Type B pancreatic cell (in vitro differentiated cells): ENCODE results near the gene NMNAT2. TPM values are rescaled to one million over a fixed set of nuclear protein-coding genes. Genes with fewer than 3 reads are reported as not detected.

ENCODE experiments used
- DNase-seq: peaks from one replicate; pipeline ENCODE4 v3.0.0; 2021; ENCODE audit warnings: mixed read lengths; ENCODE audit not compliant: unreplicated experiment; ENCODE audit errors: extremely low spot score
- H3K27ac Mint-ChIP-seq: 2 replicates; pipeline ENCODE4 v1.8.0; 2021; ENCODE audit warnings: mild to moderate bottlenecking, mixed read lengths
- H3K27me3 Mint-ChIP-seq: 2 replicates; pipeline ENCODE4 v1.8.0; 2021; ENCODE audit warnings: mixed read lengths
- H3K36me3 Mint-ChIP-seq: 2 replicates; pipeline ENCODE4 v1.8.0; 2021; ENCODE audit warnings: mixed read lengths
- H3K4me1 Mint-ChIP-seq: one replicate; pipeline ENCODE4 v1.8.0; 2021; ENCODE audit warnings: mixed read lengths; ENCODE audit not compliant: unreplicated experiment
- H3K4me3 Mint-ChIP-seq: 2 replicates; pipeline ENCODE4 v1.8.0; 2021; ENCODE audit warnings: mild to moderate bottlenecking, mixed read lengths
- H3K9me3 Mint-ChIP-seq: 2 replicates; pipeline ENCODE4 v1.8.0; 2021; ENCODE audit warnings: mixed read lengths
- total RNA-seq: library from RNA; stranded (reverse); gene quantifications from 2 replicates; pipeline ENCODE4 v1.2.1, GENCODE V29; 2021; ENCODE audit warnings: low replicate concordance
- TF ChIP-seq, protein P1 (sequence below): fragments of 200-600 bp; sonication (generic); conservative IDR thresholded peaks from 2 replicates; pipeline ENCODE4 v1.5.0; 2021; ENCODE audit warnings: antibody characterized with exemption, mild to moderate bottlenecking

NMNAT2 gene
- total RNA-seq, 1 donor from 2014 or later, result 3.7 TPM

DNA sequence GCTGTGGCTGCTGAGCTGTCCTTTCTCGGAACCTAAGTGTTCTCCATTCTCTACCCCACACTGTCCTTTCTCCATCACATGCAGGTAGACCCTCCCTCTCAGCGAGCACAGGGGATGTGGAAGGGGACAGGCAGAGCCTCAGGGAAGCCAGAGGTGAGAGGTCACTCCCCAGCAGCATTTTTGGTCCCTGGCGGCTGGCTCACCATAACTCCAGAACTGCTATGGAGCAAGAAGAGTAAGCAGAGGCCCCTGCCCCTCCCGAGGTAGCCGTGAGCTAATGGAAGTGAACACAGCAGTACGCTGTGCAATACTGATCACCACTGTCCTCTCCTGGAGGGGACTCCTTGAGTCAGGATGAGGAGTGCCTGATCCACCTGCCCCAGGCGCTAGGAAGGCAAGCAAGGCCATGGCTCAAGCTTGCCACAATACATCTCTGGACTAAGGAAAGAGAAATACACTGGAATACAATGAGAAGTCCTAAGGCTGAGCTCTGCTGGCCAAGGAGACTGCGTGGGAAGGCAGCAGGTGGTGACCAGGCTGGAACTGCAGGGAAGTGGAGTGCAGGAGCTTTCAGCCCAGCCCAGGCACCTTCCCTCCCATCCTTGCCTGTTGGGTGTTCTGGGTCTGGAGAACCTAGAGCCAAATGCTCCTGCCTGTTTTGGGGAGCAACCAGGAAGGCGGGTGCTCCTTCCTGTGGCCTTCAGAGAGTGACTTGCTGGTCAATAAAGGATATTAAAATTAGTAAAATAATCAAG is 135.9 kb downstream of the NMNAT2 start:
- peak overlapping the region; percentile 57 for H3K27ac Mint-ChIP-seq
- no peak for DNase-seq
- TF ChIP-seq, protein P1, sequence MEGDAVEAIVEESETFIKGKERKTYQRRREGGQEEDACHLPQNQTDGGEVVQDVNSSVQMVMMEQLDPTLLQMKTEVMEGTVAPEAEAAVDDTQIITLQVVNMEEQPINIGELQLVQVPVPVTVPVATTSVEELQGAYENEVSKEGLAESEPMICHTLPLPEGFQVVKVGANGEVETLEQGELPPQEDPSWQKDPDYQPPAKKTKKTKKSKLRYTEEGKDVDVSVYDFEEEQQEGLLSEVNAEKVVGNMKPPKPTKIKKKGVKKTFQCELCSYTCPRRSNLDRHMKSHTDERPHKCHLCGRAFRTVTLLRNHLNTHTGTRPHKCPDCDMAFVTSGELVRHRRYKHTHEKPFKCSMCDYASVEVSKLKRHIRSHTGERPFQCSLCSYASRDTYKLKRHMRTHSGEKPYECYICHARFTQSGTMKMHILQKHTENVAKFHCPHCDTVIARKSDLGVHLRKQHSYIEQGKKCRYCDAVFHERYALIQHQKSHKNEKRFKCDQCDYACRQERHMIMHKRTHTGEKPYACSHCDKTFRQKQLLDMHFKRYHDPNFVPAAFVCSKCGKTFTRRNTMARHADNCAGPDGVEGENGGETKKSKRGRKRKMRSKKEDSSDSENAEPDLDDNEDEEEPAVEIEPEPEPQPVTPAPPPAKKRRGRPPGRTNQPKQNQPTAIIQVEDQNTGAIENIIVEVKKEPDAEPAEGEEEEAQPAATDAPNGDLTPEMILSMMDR, result no peak
- peaks cover 29% of the 10 kb centered on the region for H3K4me1 Mint-ChIP-seq
- no peak overlapping the region for H3K4me3 Mint-ChIP-seq
- H3K27me3 Mint-ChIP-seq, result no peaks in the 10 kb centered on the region
- H3K9me3 Mint-ChIP-seq, result no peaks in the 10 kb centered on the region
- H3K36me3 Mint-ChIP-seq, result no peaks in the 10 kb centered on the region

DNA sequence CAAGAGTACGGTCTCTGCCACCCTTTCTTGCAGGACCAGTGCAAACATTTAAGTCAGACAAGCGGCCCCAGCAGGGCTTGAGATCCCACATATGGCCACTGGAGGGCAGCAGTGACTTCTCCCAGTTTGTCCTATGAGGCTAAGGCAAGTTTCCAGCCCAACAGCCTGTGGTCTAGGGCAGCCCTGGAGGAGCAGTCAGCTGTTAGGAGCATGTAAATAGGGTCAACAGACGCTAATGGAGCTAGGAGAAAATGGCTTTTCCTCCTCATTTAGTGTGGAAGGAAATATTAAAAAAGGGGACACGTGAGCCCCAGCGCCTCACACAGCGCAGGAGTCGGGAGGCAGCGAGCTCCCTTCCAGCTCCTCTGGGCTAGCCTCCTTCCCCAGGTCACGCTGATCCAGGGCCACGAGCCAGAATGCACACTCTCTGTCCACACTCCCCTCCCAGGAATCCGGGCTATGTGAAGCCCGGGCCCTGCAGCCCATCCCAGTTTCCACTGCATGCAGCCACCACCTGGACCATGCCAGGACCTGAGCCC is 136.6 kb downstream of the NMNAT2 start:
- Mint-ChIP-seq H3K27me3 (no peaks in the 10 kb centered on the region), H3K36me3 (no peaks in the 10 kb centered on the region), H3K9me3 (no peaks in the 10 kb centered on the region), H3K4me1 (peaks cover 33% of the 10 kb centered on the region), H3K27ac (peak overlapping the region; percentile 57), H3K4me3 (peak overlapping the region; percentile 65)
- TF ChIP-seq, protein P1, result peak; percentile 95
- peak; percentile 92 for DNase-seq

DNA sequence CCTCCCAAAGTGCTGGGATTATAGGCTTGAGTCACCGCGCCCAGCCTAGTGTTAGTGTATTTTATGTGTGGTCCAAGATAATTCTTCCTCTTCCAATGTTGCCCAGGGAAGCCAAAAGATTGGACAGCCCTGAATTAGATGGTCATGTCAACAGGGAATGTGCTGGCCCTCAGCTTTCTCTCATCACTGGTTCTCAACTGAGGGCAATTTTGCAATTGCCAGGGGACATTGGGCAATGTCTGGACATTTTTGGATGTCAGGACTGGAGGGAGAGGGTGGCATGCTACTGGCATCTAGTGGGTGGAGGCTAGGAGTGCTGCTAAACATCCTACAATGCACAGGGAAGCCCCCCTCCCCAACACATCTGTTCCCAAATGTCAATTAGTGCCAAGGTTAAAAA is 137.1 kb downstream of the NMNAT2 start:
- Mint-ChIP-seq H3K4me1 (peaks cover 35% of the 10 kb centered on the region), H3K27me3 (no peaks in the 10 kb centered on the region), H3K9me3 (no peaks in the 10 kb centered on the region), H3K36me3 (no peaks in the 10 kb centered on the region), H3K27ac (peak overlapping the region; percentile 57), H3K4me3 (no peak overlapping the region)
- no peak for DNase-seq
- TF ChIP-seq, protein P1, result no peak

DNA sequence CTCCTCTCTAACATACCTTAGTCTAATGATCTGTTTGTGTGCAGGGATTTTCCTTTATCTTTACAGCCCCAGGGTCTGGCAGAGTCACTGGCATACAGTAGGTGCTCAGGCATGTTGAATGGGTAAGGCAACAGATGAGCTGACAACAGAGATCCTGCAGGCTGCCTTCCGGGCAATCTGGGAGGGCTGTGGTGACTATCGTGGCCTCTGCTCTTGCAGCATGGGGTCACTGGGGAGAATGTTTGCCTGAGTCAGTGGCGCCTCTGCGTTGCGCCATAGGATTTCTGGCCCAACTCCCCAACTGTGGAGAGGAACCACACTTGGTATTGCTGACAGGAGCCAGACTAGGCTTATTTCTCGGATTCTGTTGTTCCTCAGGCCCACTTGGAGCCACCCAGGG is 138.3 kb downstream of the NMNAT2 start:
- no peak for DNase-seq
- Mint-ChIP-seq H3K36me3 (no peaks in the 10 kb centered on the region), H3K9me3 (no peaks in the 10 kb centered on the region), H3K4me3 (no peak overlapping the region), H3K4me1 (peaks cover 35% of the 10 kb centered on the region), H3K27me3 (no peaks in the 10 kb centered on the region), H3K27ac (no peak overlapping the region)
- TF ChIP-seq, protein P1, result no peak

DNA sequence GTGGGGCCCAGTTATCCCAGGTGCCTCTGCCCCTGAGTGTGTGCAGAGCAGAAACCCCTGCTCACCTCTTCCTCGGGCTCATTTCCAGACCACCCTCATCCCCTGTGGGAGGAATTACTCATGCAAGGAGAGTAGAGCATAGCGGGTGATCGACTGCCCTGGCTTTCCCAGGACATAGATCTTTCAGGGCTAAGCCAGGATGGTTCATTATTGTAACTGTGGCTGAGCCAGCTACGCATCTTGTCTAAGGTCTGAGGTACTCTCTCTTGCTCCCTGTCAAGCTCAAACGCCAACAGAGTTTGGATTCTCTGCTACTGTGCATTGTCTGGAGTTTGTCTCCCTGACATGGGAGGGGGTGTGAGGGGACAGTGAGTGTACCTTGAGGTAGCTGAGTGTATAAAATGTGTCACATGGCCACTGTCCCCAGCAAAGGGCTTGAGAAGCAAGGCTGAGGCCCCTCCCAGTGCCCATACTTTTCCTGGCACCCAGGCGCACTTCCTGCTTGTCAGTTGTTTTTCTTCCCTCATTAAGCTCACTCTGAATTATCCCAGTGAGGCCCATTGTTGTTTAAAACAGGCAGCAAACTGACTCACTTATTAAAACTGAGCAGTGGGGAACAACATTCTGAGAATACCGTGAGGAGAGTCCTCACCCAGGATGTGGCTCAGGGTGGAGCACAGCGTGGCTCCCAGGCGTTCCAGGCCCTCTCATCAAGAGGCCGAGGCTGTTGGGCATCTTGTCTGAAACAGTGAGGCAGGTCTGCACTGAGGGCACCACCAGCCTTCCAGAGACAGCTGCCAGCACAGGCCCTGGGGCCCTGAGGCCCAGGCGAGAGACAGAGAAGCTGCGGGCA is 139.2 kb downstream of the NMNAT2 start:
- Mint-ChIP-seq H3K27me3 (no peaks in the 10 kb centered on the region), H3K36me3 (no peaks in the 10 kb centered on the region), H3K4me3 (no peak overlapping the region), H3K4me1 (peaks cover 35% of the 10 kb centered on the region), H3K27ac (no peak overlapping the region), H3K9me3 (no peaks in the 10 kb centered on the region)
- no peak for DNase-seq
- TF ChIP-seq, protein P1, result no peak
